Measurements from ENCODE around the gene UBE4A.

The UBE4A gene

DNA sequence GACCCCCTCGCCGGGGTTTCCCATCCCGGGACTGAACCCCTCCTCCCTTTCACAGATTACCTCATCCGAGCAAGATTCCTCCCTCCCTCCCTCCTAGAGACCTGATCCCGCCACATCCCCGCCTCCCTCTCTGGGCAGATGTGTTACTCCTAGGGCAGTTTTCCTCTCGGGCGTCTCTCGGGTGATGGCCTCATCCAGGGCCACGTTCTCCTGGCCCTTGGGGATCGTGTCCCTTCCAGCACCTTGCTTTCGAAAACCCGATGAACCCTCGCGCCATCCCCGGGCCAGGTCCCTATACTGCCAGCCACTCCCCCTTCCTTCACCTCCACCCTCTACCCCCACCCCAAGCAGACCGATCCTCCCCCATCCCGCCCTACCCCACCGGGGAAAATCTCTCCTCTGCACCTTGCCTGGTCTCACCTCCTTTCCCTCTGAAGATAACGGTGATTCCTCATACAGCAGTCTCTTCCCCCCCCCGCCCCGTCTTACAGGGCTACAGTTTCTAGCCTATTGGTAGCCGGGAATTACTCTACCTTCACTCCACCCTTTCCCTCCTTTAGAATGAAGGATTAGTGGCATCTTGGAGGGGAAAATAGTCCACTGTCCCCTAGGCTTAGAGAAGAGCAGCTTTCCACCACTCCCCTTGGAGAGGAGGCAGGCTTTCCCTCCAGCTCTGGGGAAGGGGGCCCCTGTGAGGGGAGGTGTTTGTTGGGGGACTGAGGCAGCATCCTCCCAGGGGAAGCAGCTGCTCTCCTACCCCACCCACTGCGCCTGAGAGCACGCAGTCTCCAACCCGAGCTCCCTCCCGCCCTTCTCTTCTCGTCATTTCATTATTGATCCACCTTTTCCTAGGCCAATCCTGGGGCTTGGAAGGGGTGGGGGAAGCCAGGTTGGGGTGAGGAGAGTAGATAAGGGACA lies 78.1 kb downstream of the UBE4A start:
- DNase-seq, result peak; percentile 51

- peak; percentile 37 for DNase-seq
Observed at GRCh38 chr11:118438314-118438931, 79.0 kb downstream of the UBE4A start.

DNA sequence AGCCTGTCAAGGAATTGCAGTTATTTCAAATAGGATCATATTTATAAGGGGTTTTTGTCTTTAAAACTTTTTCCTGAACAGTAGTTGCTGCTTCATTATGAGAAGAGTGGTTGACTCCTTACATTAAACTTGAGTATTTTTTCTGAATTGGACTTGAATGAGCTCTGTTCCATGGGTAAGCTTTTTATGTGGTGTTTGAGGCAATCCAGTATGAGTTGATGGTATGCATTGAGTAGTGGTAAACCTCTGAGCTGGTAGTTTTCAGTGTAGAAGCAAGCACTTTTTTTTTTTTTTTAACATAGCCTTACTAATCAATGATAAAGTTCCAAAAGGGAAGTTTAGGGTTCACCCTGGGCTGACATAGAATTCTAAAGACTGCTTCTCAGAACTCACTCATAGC lies 80.2 kb downstream of the UBE4A start:
- no peak for DNase-seq

DNA sequence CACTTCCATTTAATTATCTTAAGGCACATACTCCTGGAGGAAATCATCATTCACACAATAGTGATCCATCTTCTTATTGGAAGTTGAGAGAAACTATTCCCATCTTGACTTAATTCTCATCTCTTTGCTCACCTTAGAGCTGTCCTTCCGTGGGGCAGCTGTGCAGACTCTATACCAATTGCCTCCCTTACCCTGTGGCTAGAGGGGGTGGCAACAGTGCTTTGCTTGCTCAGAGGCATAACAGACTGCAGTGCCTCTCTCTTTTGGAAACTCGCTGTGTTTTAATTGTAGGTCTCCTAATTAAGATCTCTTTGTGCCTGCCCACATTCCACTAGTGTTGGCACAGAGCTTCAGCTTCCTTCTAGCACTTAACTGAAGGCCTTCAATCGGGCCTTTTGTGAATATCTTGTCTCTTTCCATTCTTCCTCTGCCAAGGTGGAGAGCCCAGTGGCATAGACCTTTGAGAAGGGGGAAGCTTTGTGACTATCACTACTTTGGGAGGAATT lies 82.4 kb downstream of the UBE4A start:
- no peak for DNase-seq

DNA sequence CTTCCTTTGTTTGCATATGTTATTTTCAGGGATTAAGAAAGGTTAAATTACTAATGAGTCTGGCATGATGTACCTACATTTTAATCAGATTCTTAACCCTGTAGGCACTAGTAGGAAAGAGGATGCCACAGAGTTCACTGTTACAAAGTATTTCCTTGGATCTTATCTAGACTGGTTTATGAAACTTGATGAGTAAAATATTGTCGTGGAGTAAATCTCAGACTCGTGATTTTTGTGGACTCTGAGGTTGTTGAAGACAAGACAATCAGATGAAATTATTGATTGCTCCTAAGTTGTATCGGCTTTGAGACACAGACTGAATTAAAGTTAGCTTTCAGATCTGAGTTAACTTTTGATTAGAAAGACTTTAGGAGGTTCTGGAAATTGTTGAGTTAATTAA lies 82.9 kb downstream of the UBE4A start:
- DNase-seq, result no peak

DNA sequence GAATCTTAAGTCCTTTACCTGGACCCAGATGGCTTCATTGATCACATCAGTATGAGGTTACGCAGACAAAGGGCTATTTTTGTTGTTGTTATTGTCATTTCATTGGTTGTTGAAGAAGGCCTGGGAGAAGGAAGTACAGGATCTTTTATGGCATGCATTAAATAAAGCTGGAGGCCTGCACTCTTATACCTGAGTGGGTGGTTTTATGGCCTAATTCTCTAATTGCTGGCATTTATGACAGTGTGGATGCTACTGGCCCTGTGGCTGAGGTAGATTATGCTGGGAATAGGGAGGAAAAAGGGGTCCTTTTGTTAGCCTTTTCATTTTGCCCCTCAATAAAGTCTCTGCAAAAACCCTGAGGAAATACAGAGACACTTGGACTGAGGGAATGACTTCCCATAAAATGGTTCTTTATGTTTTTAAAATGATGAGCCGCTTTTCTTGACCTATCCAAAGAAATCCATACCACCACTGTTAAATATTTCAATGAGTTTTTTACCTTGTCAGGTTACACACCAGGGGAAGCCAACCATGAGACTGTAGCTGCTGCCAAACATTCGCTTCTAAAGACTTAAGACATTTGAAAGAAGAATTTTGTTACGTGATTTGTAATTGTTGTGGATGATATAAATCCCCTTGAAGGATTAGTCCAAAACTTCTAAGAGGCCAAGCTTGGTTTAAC lies 83.6 kb downstream of the UBE4A start:
- no peak for DNase-seq

GRCh38 chr11:118443590-118444218 lies 84.3 kb downstream of the UBE4A start:
- DNase-seq, result no peak

GRCh38 chr11:118447423-118447822 lies 88.0 kb downstream of the UBE4A start:
- DNase-seq, result no peak

DNA sequence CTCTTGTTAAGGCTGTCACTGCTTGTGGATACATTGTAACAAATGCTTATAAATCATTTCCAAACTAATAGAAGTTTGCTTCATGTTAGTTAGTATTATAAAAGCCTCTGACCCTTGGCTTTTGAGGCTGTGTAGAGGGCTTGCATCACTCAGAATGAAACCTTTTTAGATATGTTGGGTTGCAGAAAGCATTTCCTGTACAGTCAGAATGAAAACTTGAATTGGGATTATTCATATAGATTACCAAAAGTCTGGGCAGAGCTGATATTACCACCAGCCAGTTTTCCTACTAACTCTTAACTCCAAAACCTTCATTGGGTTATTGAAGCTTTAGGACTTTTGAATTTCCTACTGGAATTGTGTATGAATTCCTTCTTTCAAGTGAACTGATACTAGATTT lies 88.9 kb downstream of the UBE4A start:
- no peak for DNase-seq

Data from right kidney (tissue), 1 donor.